CD4-positive, alpha-beta memory T cell (primary cell): Measurements from ENCODE around the gene EHD4. TPM values are rescaled to one million over a fixed set of nuclear protein-coding genes. Genes with fewer than 3 reads are reported as not detected.

Experiments
- CTCF ChIA-PET: fragments of 350-600 bp; sonication (Branson Sonifier 250); formaldehyde crosslinking; loops from one replicate; lab custom pipeline; 2021; ENCODE audit warnings: inconsistent platforms; ENCODE audit not compliant: partially characterized antibody; lab: Charles Lee
- POLR2A ChIA-PET: fragments of 350-600 bp; sonication (Branson Sonifier 250); formaldehyde crosslinking; loops from one replicate; lab custom pipeline; 2021; ENCODE audit not compliant: partially characterized antibody; lab: Charles Lee
- DNase-seq, 5 donors: peaks; one replicate each; pipeline versions ENCODE4 v3.0.0 to v3.0.0-alpha.2; 2020 to 2022; ENCODE audit warnings: mixed read lengths in 1 of 5
- H3K27ac ChIP-seq: one replicate; pipeline ENCODE4 v1.7.0; 2013; ENCODE audit warnings: low read depth, low read length
- H3K27me3 ChIP-seq: 2 replicates; pipeline ENCODE4 v1.7.0; 2013; ENCODE audit warnings: mild to moderate bottlenecking, low read length, moderate library complexity; ENCODE audit not compliant: insufficient read depth
- H3K36me3 ChIP-seq: 2 replicates; pipeline ENCODE4 v1.7.0; 2013; ENCODE audit warnings: mild to moderate bottlenecking, low read length, moderate library complexity; ENCODE audit not compliant: insufficient read depth
- H3K4me1 ChIP-seq: 2 replicates; pipeline ENCODE4 v1.7.0; 2013; ENCODE audit warnings: mild to moderate bottlenecking, low read length, moderate library complexity; ENCODE audit not compliant: insufficient read depth
- H3K4me3 ChIP-seq, 2 donors: one replicate each; pipeline ENCODE4 v1.7.0; 2013; ENCODE audit warnings: low read length in 2 of 2, mild to moderate bottlenecking in 1 of 2
- H3K9me3 ChIP-seq, 2 donors: one replicate each; pipeline ENCODE4 v1.7.0; 2013; ENCODE audit warnings: low read length in 2 of 2, control low read depth in 1 of 2; ENCODE audit not compliant: control insufficient read depth in 1 of 2
- H3K27ac Mint-ChIP-seq, 7 donors: one replicate each; pipeline ENCODE4 v1.8.0; 2020 to 2021; ENCODE audit warnings: mixed read lengths in 7 of 7, mild to moderate bottlenecking in 6 of 7, inconsistent platforms in 3 of 7, moderate library complexity in 3 of 7
- H3K27me3 Mint-ChIP-seq, 2 donors: one replicate each; pipeline ENCODE4 v1.8.0; 2020 to 2021; ENCODE audit warnings: mixed read lengths in 2 of 2
- H3K36me3 Mint-ChIP-seq, 2 donors: one replicate each; pipeline ENCODE4 v1.8.0; 2020 to 2021; ENCODE audit warnings: mixed read lengths in 2 of 2, inconsistent platforms in 1 of 2, mild to moderate bottlenecking in 1 of 2
- H3K4me1 Mint-ChIP-seq, 4 donors: one replicate each; pipeline ENCODE4 v1.8.0; 2020 to 2021; ENCODE audit warnings: mixed read lengths in 4 of 4, mild to moderate bottlenecking in 1 of 4
- H3K4me3 Mint-ChIP-seq, 8 donors: one replicate each; pipeline ENCODE4 v1.8.0; 2020 to 2021; ENCODE audit warnings: mixed read lengths in 8 of 8, mild to moderate bottlenecking in 7 of 8, moderate library complexity in 6 of 8, inconsistent platforms in 3 of 8
- H3K9me3 Mint-ChIP-seq, 8 donors: one replicate each; pipeline ENCODE4 v1.8.0; 2020 to 2021; ENCODE audit warnings: mixed read lengths in 8 of 8, mild to moderate bottlenecking in 5 of 8, inconsistent platforms in 3 of 8, moderate library complexity in 1 of 8
- intact Hi-C: fragments of 100-400 bp; cut with micrococcal nuclease; formaldehyde crosslinking; loops from one replicate; pipeline ENCODE4 v1.15.1; 2023
- polyA plus RNA-seq, 2 donors: library from polyadenylated mRNA; unstranded; fragments of 300-500 nt; fragmentation: Illumina TruSeq; gene quantifications; one replicate each; pipeline ENCODE4 v1.2.3, GENCODE V29; 2021
- total RNA-seq, 2 experiments: library from RNA; stranded (reverse); gene quantifications; one replicate each; pipeline ENCODE4 v1.2.3, GENCODE V29; 2021

The EHD4 gene
- total and polyA plus RNA-seq, 4 experiments from 2014 or later, result 13.9 to 16.4 (median 15.4) TPM

DNA sequence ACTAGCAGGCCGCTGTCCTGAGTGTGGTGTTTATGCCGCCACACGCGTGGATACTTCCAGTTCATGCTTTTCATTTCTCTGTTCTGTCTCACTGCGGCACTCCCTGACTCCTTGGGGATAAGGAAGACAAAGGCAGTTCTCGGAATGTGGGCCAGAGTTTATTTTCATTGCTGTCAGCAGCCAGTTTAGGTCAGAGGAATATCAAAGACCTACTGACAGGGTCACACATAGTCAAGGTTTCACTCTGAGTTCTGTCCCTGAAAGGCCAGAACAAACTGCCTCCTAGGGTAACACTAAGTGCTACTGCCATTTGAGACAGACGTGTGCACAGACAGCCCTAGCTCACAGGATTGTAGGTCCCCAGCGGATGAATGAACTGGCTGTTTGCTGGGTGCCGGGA, 51.2 kb downstream of the EHD4 start:
- H3K4me1 Mint-ChIP-seq, result peaks cover 5 to 17% (median 12%) of the 10 kb centered on the region in 4 donors
- peak overlapping the region in 3 of 7 donors; percentile 19 to 54 (median 36) for H3K27ac Mint-ChIP-seq
- H3K4me1 ChIP-seq, result peaks cover 3% of the 10 kb centered on the region
- intact Hi-C loops, result no loop called here
- H3K4me3 ChIP-seq, result no peak overlapping the region
- no peaks in the 10 kb centered on the region for H3K27me3 ChIP-seq
- H3K36me3 Mint-ChIP-seq, result peaks cover 38 to 50% of the 10 kb centered on the region in 2 donors
- peaks cover 8% of the 10 kb centered on the region for H3K36me3 ChIP-seq
- H3K9me3 Mint-ChIP-seq, result no peaks in the 10 kb centered on the region
- H3K9me3 ChIP-seq, result no peaks in the 10 kb centered on the region
- ChIA-PET CTCF (no interaction called here), POLR2A (interaction anchor here (3.5 kb wide), 1 partner anchor 15 kb away, joined by 16 read pairs; no protein-coding TSS in a partner anchor)
- H3K4me3 Mint-ChIP-seq, result no peak overlapping the region
- no peak for DNase-seq
- H3K27ac ChIP-seq, result no peak overlapping the region
- no peaks in the 10 kb centered on the region for H3K27me3 Mint-ChIP-seq

DNA sequence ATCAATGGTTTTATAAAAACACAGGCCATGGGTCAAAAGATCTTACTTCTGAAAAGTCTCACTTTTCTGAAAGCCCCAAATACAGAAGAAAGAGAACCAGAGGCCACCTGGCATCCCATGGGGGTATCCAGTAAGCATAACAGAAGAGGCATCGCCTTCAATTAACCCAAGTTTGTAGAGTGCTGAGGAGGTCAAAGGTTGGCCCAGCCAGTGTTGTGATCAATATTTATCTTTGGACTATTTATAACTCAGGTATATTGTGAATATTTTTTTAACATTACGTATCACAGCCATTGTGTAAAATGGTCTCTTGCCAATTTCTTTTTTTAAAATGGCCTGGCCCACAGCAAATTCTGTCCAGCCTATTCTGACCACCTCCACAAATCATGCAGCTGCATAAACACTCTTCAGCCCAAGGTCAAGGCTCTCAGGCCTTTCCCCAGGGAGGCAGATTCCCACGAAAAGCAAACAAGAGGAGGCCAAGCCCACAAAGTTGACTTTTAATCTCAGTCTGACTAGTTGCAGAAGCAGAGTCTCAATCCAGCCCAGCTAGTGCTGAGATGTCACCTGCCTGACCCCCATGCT, 52.3 kb downstream of the EHD4 start:
- Mint-ChIP-seq H3K36me3 (peaks cover 39 to 60% of the 10 kb centered on the region in 2 donors), H3K9me3 (no peaks in the 10 kb centered on the region), H3K4me1 (peaks cover 2 to 9% (median 6%) of the 10 kb centered on the region in 4 donors), H3K27ac (peak overlapping the region in 4 of 7 donors; percentile 10 to 70 (median 59)), H3K27me3 (no peaks in the 10 kb centered on the region), H3K4me3 (no peak overlapping the region)
- no peaks in the 10 kb centered on the region for H3K9me3 ChIP-seq
- no peak overlapping the region for H3K27ac ChIP-seq
- no peaks in the 10 kb centered on the region for H3K27me3 ChIP-seq
- intact Hi-C loops, result no loop called here
- H3K4me1 ChIP-seq, result no peaks in the 10 kb centered on the region
- peaks cover 8% of the 10 kb centered on the region for H3K36me3 ChIP-seq
- no peak overlapping the region for H3K4me3 ChIP-seq
- DNase-seq, result no peak
- ChIA-PET CTCF (no interaction called here), POLR2A (no interaction called here)

DNA sequence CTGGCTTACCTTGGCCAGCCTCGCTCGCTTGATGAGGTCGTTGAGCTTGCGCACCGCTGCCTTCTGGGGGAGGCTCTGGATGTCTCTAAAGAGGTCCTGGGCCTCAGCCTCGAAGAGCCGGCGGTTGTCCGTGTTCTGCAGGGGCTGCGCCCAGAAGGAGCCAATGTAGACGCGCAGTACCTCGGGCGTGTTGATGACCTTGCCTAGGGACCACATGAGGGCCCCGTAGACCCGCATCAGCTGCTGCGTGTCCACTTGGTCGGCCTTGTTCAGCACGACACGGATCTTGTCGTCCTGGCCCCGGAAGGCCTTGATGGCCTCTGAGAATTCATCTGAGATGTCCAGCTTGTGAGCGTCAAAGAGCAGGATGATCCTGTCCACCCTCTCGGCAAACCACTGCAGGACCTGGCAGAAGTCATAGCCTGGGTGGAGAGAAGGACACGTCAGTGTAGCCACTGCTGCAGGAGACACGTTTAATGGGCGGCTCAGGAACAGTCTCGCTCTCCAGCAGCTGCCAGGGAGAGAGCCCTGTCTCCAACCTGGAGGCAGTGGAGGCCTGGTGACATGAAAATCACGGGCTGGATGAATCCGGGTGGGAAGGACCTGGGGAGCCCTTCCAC, 53.0 kb downstream of the EHD4 start:
- H3K4me1 ChIP-seq, result no peaks in the 10 kb centered on the region
- Mint-ChIP-seq H3K9me3 (no peaks in the 10 kb centered on the region), H3K4me3 (no peak overlapping the region), H3K36me3 (peaks cover 39 to 59% of the 10 kb centered on the region in 2 donors), H3K27me3 (no peaks in the 10 kb centered on the region), H3K27ac (peak overlapping the region in 2 of 7 donors; percentile 6 to 15), H3K4me1 (peaks cover 2 to 9% (median 6%) of the 10 kb centered on the region in 4 donors)
- POLR2A ChIA-PET, result interaction anchor here (1.0 kb wide), 1 partner anchor 258 kb away, joined by 3 read pairs; no protein-coding TSS in a partner anchor
- peaks cover 8% of the 10 kb centered on the region for H3K36me3 ChIP-seq
- intact Hi-C loops, result no loop called here
- H3K27me3 ChIP-seq, result no peaks in the 10 kb centered on the region
- H3K4me3 ChIP-seq, result no peak overlapping the region
- no peak for DNase-seq
- H3K9me3 ChIP-seq, result no peaks in the 10 kb centered on the region
- H3K27ac ChIP-seq, result no peak overlapping the region
- CTCF ChIA-PET, result no interaction called here

DNA sequence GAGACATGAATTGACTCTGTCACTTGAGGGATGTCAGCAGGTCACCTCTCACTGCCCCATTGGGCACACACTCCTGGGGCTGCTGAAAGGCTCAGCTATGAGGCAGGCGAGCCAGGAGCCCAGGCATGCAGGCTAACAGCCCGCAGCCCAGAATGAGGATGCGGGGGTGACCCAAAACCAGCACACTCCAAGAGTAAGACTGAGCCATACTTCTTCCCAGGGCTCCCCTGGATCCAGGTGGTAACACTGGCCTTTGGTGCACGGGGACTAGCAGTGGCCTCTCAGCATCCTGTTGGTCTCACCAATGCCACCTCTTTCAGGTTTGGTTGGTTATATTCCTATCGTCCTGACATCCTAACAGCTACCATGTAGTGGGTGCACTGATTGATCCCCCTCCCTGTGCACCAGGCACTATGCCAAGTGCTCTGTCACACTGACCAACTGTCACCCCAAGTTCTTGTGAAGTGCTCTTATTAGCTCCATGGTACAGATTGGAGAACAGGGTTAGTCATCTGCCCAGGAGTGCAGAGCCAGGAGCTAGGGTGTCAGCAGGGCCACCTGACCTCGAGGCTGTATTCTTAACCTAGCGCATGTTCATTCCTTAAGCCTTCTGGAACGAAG, 53.7 kb downstream of the EHD4 start:
- no peaks in the 10 kb centered on the region for H3K9me3 Mint-ChIP-seq
- H3K27ac Mint-ChIP-seq, result peak overlapping the region in 2 of 7 donors; percentile 6 to 48
- CTCF ChIA-PET, result no interaction called here
- H3K27me3 ChIP-seq, result no peaks in the 10 kb centered on the region
- H3K4me1 Mint-ChIP-seq, result peaks cover 2 to 10% (median 7%) of the 10 kb centered on the region in 4 donors
- no peaks in the 10 kb centered on the region for H3K4me1 ChIP-seq
- POLR2A ChIA-PET, result interaction anchor here (1.0 kb wide), 1 partner anchor 257 kb away, joined by 3 read pairs; no protein-coding TSS in a partner anchor
- no peak for DNase-seq
- no peaks in the 10 kb centered on the region for H3K27me3 Mint-ChIP-seq
- H3K27ac ChIP-seq, result no peak overlapping the region
- intact Hi-C loops, result no loop called here
- H3K4me3 Mint-ChIP-seq, result no peak overlapping the region
- H3K9me3 ChIP-seq, result no peaks in the 10 kb centered on the region
- H3K4me3 ChIP-seq, result no peak overlapping the region
- H3K36me3 ChIP-seq, result peaks cover 8% of the 10 kb centered on the region
- peaks cover 43 to 59% of the 10 kb centered on the region in 2 donors for H3K36me3 Mint-ChIP-seq

DNA sequence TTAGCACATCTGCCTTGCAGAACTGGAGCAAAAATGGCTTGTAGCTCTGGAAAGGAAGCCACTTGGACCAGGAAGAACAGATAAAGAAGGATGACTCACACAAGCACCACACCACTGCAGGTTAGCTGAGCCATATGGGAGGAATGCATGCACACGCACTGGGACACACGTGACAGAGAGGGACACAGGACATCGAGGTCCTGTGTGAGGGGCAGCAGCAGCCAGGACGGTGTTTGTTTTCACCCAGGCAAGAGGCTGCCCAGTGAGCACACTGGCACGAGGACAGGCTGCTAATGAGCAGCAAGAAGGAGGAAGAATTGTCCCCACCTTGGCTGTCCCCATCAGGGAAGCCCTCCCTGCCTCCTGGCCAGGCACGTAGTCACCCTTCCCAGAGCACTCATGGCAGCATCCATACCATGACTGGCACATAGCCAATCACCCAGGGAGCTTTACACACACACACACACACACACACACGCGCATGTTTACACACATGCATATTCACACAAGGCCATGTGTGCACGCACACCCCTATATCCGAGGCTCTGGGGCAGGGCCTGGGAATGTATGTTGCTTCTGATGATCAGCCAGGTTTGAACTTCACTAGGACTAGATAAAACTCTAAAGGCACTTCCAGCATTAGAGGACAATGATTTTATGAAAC, 54.5 kb downstream of the EHD4 start:
- Mint-ChIP-seq H3K36me3 (peaks cover 42 to 60% of the 10 kb centered on the region in 2 donors), H3K27me3 (no peaks in the 10 kb centered on the region), H3K27ac (peak overlapping the region in 2 of 7 donors; percentile 15 to 61), H3K9me3 (no peaks in the 10 kb centered on the region), H3K4me1 (peaks cover 2 to 10% (median 7%) of the 10 kb centered on the region in 4 donors), H3K4me3 (no peak overlapping the region)
- ChIA-PET CTCF (interaction anchor here (1.0 to 1.2 kb wide), 2 partner anchors 11 to 17 kb away, joined by 3 read pairs; no protein-coding TSS in a partner anchor), POLR2A (interaction anchor here (0.9 kb wide), 1 partner anchor 19 kb away, joined by 3 read pairs; no protein-coding TSS in a partner anchor)
- Histone ChIP-seq H3K4me3 (no peak overlapping the region), H3K36me3 (peaks cover 11% of the 10 kb centered on the region), H3K9me3 (no peaks in the 10 kb centered on the region), H3K27ac (no peak overlapping the region), H3K27me3 (no peaks in the 10 kb centered on the region), H3K4me1 (no peaks in the 10 kb centered on the region)
- intact Hi-C loops, result no loop called here
- no peak for DNase-seq

DNA sequence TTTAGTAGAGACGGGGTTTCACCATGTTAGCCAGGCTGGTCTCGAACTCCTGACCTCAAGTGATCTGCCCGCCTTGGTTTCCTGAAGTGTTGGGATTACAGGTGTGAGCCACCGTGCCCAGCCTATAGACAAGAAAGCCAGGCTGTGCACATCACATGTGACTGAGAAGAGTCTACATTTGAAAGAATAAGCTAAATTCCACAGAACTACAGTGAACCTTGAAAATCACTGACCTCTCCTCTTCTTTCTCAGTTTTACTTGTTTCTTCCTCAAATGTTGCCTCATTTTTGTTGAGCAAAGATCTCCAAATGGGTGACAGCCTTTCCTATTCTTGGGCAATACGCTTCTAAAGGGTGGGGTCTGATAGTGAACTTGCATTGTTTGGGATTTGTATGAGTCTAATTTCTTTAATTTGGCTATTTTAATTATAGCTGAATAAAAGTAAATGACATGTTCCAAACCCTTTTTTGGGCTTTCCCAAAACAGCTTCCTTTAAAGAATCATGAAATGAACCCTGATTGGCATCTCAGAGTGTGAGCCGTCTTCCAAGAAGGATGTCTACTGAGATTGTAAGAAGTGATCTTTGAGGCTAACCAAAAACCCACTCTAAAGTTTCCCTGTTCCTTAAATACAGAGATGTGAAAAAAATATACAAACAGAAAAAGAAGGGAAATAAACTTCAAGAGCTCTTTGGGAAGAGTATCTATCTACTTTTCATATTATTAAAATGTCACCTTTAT, 56.9 kb downstream of the EHD4 start:
- POLR2A ChIA-PET, result interaction anchor here (1.2 kb wide), 1 partner anchor 22 kb away, joined by 3 read pairs; no protein-coding TSS in a partner anchor
- no peaks in the 10 kb centered on the region for H3K4me1 ChIP-seq
- Mint-ChIP-seq H3K36me3 (peaks cover 26 to 62% of the 10 kb centered on the region in 2 donors), H3K27me3 (no peaks in the 10 kb centered on the region), H3K27ac (peak overlapping the region in 1 of 7 donors; percentile 17), H3K4me1 (peaks cover 0 to 13% (median 3%) of the 10 kb centered on the region in 4 donors), H3K4me3 (no peak overlapping the region), H3K9me3 (no peaks in the 10 kb centered on the region)
- no peak for DNase-seq
- H3K9me3 ChIP-seq, result no peaks in the 10 kb centered on the region
- CTCF ChIA-PET, result interaction anchor here (0.7 to 2.2 kb wide), 8 partner anchors 9 to 142 kb away, joined by 3 to 7 read pairs (median 4); partner anchors contain the start of gene MAPKBP1
- H3K36me3 ChIP-seq, result peaks cover 13% of the 10 kb centered on the region
- no peak overlapping the region for H3K27ac ChIP-seq
- no peaks in the 10 kb centered on the region for H3K27me3 ChIP-seq
- H3K4me3 ChIP-seq, result no peak overlapping the region
- intact Hi-C loops, result no loop called here
